HS-27A (cell line): Measurements from ENCODE around the gene FOXL3.
"Not testable (repeated sequence)": the region's sequence is repeated elsewhere in the genome, so short reads cannot be mapped to it uniquely, and the experiment has no call there.

Experiments
- DNase-seq: peaks from one replicate; pipeline ENCODE4 v3.0.0-alpha.2; 2012; ENCODE audit warnings: low read depth, missing footprints

Gene FOXL3

GRCh38 chr7:289756-290553, at the start of gene FOXL3:
Gene FOXL3, plus strand, starts transcription at chr7:290170. Its CDS starts 0 bp downstream, at chr7:290170.
- no peak for DNase-seq

- no peak for DNase-seq
Observed at GRCh38 chr7:240887-241421, 49.0 kb upstream of the FOXL3 start.

- DNase-seq: no peak
Observed at GRCh38 chr7:241513-241912, 48.5 kb upstream of the FOXL3 start.

- not testable (repeated sequence) for DNase-seq
Observed at GRCh38 chr7:242826-243579, 47.0 kb upstream of the FOXL3 start.

- DNase-seq: not testable (repeated sequence)
Observed at GRCh38 chr7:243580-243978, 46.4 kb upstream of the FOXL3 start.

- DNase-seq: no peak
Observed at GRCh38 chr7:244974-245373, 45.0 kb upstream of the FOXL3 start.

- no peak for DNase-seq
Observed at GRCh38 chr7:245574-246295, 44.2 kb upstream of the FOXL3 start.

GRCh38 chr7:246451-246850, 43.5 kb upstream of the FOXL3 start:
- no peak for DNase-seq

GRCh38 chr7:247181-247580, 42.8 kb upstream of the FOXL3 start:
- DNase-seq: no peak

GRCh38 chr7:247636-248035, 42.3 kb upstream of the FOXL3 start:
- no peak for DNase-seq

GRCh38 chr7:248732-249435, 41.1 kb upstream of the FOXL3 start:
- no peak for DNase-seq

GRCh38 chr7:249989-250388, 40.0 kb upstream of the FOXL3 start:
- no peak for DNase-seq

GRCh38 chr7:250523-250922, 39.4 kb upstream of the FOXL3 start:
- no peak for DNase-seq

GRCh38 chr7:251005-251404, 39.0 kb upstream of the FOXL3 start:
- no peak for DNase-seq

- no peak for DNase-seq
Observed at GRCh38 chr7:251446-252175, 38.4 kb upstream of the FOXL3 start.

- DNase-seq: no peak
Observed at GRCh38 chr7:252216-252965, 37.6 kb upstream of the FOXL3 start.

- DNase-seq: no peak
Observed at GRCh38 chr7:252981-253380, 37.0 kb upstream of the FOXL3 start.

GRCh38 chr7:253581-254336, 36.2 kb upstream of the FOXL3 start:
- no peak for DNase-seq

GRCh38 chr7:254337-255037, 35.5 kb upstream of the FOXL3 start:
- no peak for DNase-seq
